GM23338 (cell line): ENCODE results near the gene SEPTIN7. TPM values are rescaled to one million over a fixed set of nuclear protein-coding genes. Genes with fewer than 3 reads are reported as not detected.

Experiments used
- ATAC-seq: fragments of 200-7000 bp; cut with Tn5 transposase; 3 replicates; pipeline ENCODE4 v1.9.1; 2020
- DNase-seq: peaks from one replicate; pipeline ENCODE4 v3.0.0-alpha.2; 2015; ENCODE audit warnings: low spot score
- H2AFZ ChIP-seq: fragments of 200-600 bp; sonication (generic); 2 replicates; pipeline ENCODE4 v1.8.0; 2016; ENCODE audit warnings: antibody characterized with exemption, mild to moderate bottlenecking, moderate library complexity
- H3F3A ChIP-seq: fragments of 200-600 bp; sonication (generic); replicated peaks from 2 replicates; pipeline ENCODE4 v1.8.0; 2017; ENCODE audit warnings: antibody characterized with exemption, mixed run types, low read depth
- H3K27ac ChIP-seq: fragments of 200-600 bp; sonication (generic); 2 replicates; pipeline ENCODE4 v1.6.1; 2016; ENCODE audit warnings: low read depth
- H3K27me3 ChIP-seq: fragments of 200-600 bp; sonication (generic); 2 replicates; pipeline ENCODE4 v1.8.0; 2016; ENCODE audit warnings: mild to moderate bottlenecking, mixed run types, moderate library complexity; ENCODE audit not compliant: insufficient read depth
- H3K36me3 ChIP-seq: fragments of 200-600 bp; sonication (generic); 2 replicates; pipeline ENCODE4 v1.8.0; 2016; ENCODE audit warnings: mild to moderate bottlenecking; ENCODE audit not compliant: insufficient read depth
- H3K4me1 ChIP-seq: fragments of 200-600 bp; sonication (generic); 2 replicates; pipeline ENCODE4 v1.8.0; 2016; ENCODE audit warnings: mild to moderate bottlenecking, moderate library complexity; ENCODE audit not compliant: insufficient read depth
- H3K4me2 ChIP-seq: fragments of 200-600 bp; sonication (generic); 2 replicates; pipeline ENCODE4 v1.7.1; 2017; ENCODE audit warnings: mixed run types
- H3K4me3 ChIP-seq: fragments of 200-600 bp; sonication (generic); 2 replicates; pipeline ENCODE4 v1.6.1; 2016; ENCODE audit warnings: mixed run types
- H3K79me2 ChIP-seq: fragments of 200-600 bp; sonication (generic); replicated peaks from 2 replicates; pipeline ENCODE4 v1.8.0; 2017; ENCODE audit warnings: mild to moderate bottlenecking; ENCODE audit not compliant: insufficient read depth
- H3K9me2 ChIP-seq: fragments of 200-600 bp; sonication (generic); 2 replicates; pipeline ENCODE4 v1.8.0; 2017; ENCODE audit not compliant: insufficient read depth
- H4K20me1 ChIP-seq: fragments of 200-600 bp; sonication (generic); replicated peaks from 2 replicates; pipeline ENCODE4 v1.8.0; 2017; ENCODE audit warnings: mild to moderate bottlenecking; ENCODE audit not compliant: insufficient read depth
- H3K27ac Mint-ChIP-seq: 2 replicates; pipeline ENCODE4 v1.8.0; 2020; ENCODE audit warnings: inconsistent platforms, mild to moderate bottlenecking, moderate library complexity, mixed read lengths
- H3K27me3 Mint-ChIP-seq: 3 replicates; pipeline ENCODE4 v1.8.0; 2022; ENCODE audit warnings: low read depth, mild to moderate bottlenecking, moderate library complexity, mixed read lengths, inconsistent platforms; ENCODE audit not compliant: insufficient read depth, poor library complexity
- H3K36me3 Mint-ChIP-seq: 3 replicates; pipeline ENCODE4 v1.8.0; 2021; ENCODE audit warnings: low read depth, mild to moderate bottlenecking, inconsistent platforms, moderate library complexity, mixed read lengths
- H3K4me1 Mint-ChIP-seq: 3 replicates; pipeline ENCODE4 v1.8.0; 2020; ENCODE audit warnings: mild to moderate bottlenecking, inconsistent platforms, mixed read lengths
- H3K4me3 Mint-ChIP-seq: 3 replicates; pipeline ENCODE4 v1.8.0; 2021; ENCODE audit warnings: moderate library complexity, mild to moderate bottlenecking, inconsistent platforms, mixed read lengths
- H3K9me3 Mint-ChIP-seq: 3 replicates; pipeline ENCODE4 v1.8.0; 2020; ENCODE audit warnings: moderate library complexity, mild to moderate bottlenecking, inconsistent platforms, mixed read lengths
- CREB1 ChIP-seq: fragments of 250-450 bp; sonication (Bioruptor Pico); IDR thresholded peaks from 2 replicates; pipeline ENCODE4 v1.5.0; 2020; ENCODE audit warnings: low read depth, mild to moderate bottlenecking, moderate library complexity
- ETS1 ChIP-seq: IDR thresholded peaks from 2 replicates; pipeline ENCODE4 v1.6.1; 2016; ENCODE audit warnings: antibody characterized with exemption
- EZH2 ChIP-seq: fragments of 200-600 bp; sonication (generic); IDR thresholded peaks from one replicate; pipeline ENCODE4 v1.8.0; 2017; ENCODE audit warnings: antibody characterized with exemption, mild to moderate bottlenecking, low read depth; ENCODE audit not compliant: unreplicated experiment
- EZH2phosphoT487 ChIP-seq: fragments of 200-600 bp; sonication (generic); IDR thresholded peaks from one replicate; pipeline ENCODE4 v1.8.1; 2018; ENCODE audit warnings: antibody characterized with exemption; ENCODE audit not compliant: unreplicated experiment
- JUNB ChIP-seq: IDR thresholded peaks from one replicate; pipeline ENCODE4 v1.6.1; 2016; ENCODE audit warnings: antibody characterized with exemption; ENCODE audit not compliant: unreplicated experiment
- REST ChIP-seq: IDR thresholded peaks from one replicate; pipeline ENCODE4 v1.6.1; 2018; ENCODE audit warnings: antibody characterized with exemption; ENCODE audit not compliant: unreplicated experiment
- ZNF114 ChIP-seq: fragments of 250-450 bp; sonication (Bioruptor Pico); IDR thresholded peaks from 2 replicates; pipeline ENCODE4 v1.5.0; 2020; ENCODE audit warnings: mild to moderate bottlenecking, moderate library complexity
- ZNF331 ChIP-seq: fragments of 250-450 bp; sonication (Bioruptor Pico); IDR thresholded peaks from 2 replicates; pipeline ENCODE4 v1.5.0; 2020; ENCODE audit warnings: low read depth, mild to moderate bottlenecking, moderate library complexity
- polyA plus RNA-seq: library from polyadenylated mRNA; unstranded; fragments of >200 nt; fragmentation: Nextera tagmentation; extraction: Ambion mirVana; gene quantifications from 2 replicates; pipeline ENCODE4 v1.2.1, GENCODE V29; 2016
- total RNA-seq: library from RNA; depleted of rRNA; stranded (reverse); fragments of >200 nt; shearing (Covaris generic); gene quantifications from 2 replicates; pipeline ENCODE4 v1.2.3, GENCODE V29; 2014

SEPTIN7 gene
- total and polyA plus RNA-seq, 2 experiments from 2014 or later, result 210 to 499 TPM

- TF ChIP-seq EZH2, result no peak
- TF ChIP-seq ETS1, result no peak
- no peak for TF ChIP-seq JUNB
- TF ChIP-seq EZH2phosphoT487, result no peak
- no peak for TF ChIP-seq REST
- TF ChIP-seq ZNF331 (CRISPR knock-in tag), result no peak
Measured at GRCh38 chr7:35760143-35760745, 40.6 kb upstream of the SEPTIN7 start (continued).

- ATAC-seq (no peak), DNase-seq (no peak)
- no peak overlapping the region for H3K4me2 ChIP-seq
- H4K20me1 ChIP-seq, result no peaks in the 10 kb centered on the region
- Mint-ChIP-seq H3K27ac (no peak overlapping the region), H3K4me1 (peaks cover 2% of the 10 kb centered on the region; the same call in 1 of the 3 replicates), H3K27me3 (no peaks in the 10 kb centered on the region), H3K9me3 (peaks cover 3% of the 10 kb centered on the region; the same call in 1 of the 3 replicates), H3K36me3 (no peaks in the 10 kb centered on the region), H3K4me3 (no peak overlapping the region)
- H2AFZ ChIP-seq, result no peak overlapping the region
- no peaks in the 10 kb centered on the region for H3K9me2 ChIP-seq
- H3K4me1 ChIP-seq, result no peaks in the 10 kb centered on the region
- no peak overlapping the region for H3K4me3 ChIP-seq
- no peaks in the 10 kb centered on the region for H3K79me2 ChIP-seq
- H3K27ac ChIP-seq, result no peak overlapping the region
- H3K36me3 ChIP-seq, result no peaks in the 10 kb centered on the region
- H3F3A ChIP-seq, result no peaks in the 10 kb centered on the region
- no peaks in the 10 kb centered on the region for H3K27me3 ChIP-seq
- TF ChIP-seq REST (no peak), ETS1 (no peak), EZH2phosphoT487 (no peak), ZNF114 (CRISPR knock-in tag) (no peak), CREB1 (CRISPR knock-in tag) (no peak)
Measured at GRCh38 chr7:35761871-35762677, 38.8 kb upstream of the SEPTIN7 start.
